Natural killer cell (primary cell): ENCODE results near the gene TRIM2. TPM values are rescaled to one million over a fixed set of nuclear protein-coding genes. Genes with fewer than 3 reads are reported as not detected.

ENCODE experiments used
- ATAC-seq, 3 donors: fragments of 150-1000 bp in 2 of 3; fragments of 200-7000 bp in 1 of 3; cut with Tn5 transposase; 1 replicate in 1 of 3; 2 replicates in 2 of 3; pipeline ENCODE4 v1.10.0; 2021; ENCODE audit warnings: mild to moderate bottlenecking in 2 of 3, moderate library complexity in 2 of 3
- DNase-seq, 2 donors: peaks; one replicate each; pipeline versions ENCODE4 v3.0.0 to v3.0.0-alpha.2; 2013 to 2021; ENCODE audit warnings: mixed read lengths in 1 of 2
- H3K27ac ChIP-seq: one replicate; pipeline ENCODE4 v1.5.1; 2013; ENCODE audit warnings: mild to moderate bottlenecking, low read length
- H3K27me3 ChIP-seq: one replicate; pipeline ENCODE4 v1.6.1; 2013; ENCODE audit warnings: low read length; ENCODE audit not compliant: control insufficient read depth, insufficient read depth
- H3K36me3 ChIP-seq: one replicate; pipeline ENCODE4 v1.6.1; 2013; ENCODE audit warnings: low read length; ENCODE audit not compliant: control insufficient read depth, insufficient read depth
- H3K4me1 ChIP-seq: one replicate; pipeline ENCODE4 v1.6.1; 2013; ENCODE audit warnings: low read length; ENCODE audit not compliant: control insufficient read depth, insufficient read depth
- H3K4me3 ChIP-seq: one replicate; pipeline ENCODE4 v1.5.1; 2013; ENCODE audit warnings: low read length
- H3K9me3 ChIP-seq: one replicate; pipeline ENCODE4 v1.6.1; 2013; ENCODE audit warnings: low read length; ENCODE audit not compliant: control insufficient read depth, insufficient read depth
- H3K27ac Mint-ChIP-seq, 2 donors: one replicate each; pipeline ENCODE4 v1.8.0; 2022; ENCODE audit warnings: mild to moderate bottlenecking in 2 of 2, mixed read lengths in 2 of 2, moderate library complexity in 1 of 2
- H3K27me3 Mint-ChIP-seq, 2 donors: one replicate each; pipeline ENCODE4 v1.8.0; 2022; ENCODE audit warnings: low read depth in 2 of 2, mixed read lengths in 2 of 2
- H3K36me3 Mint-ChIP-seq: one replicate; pipeline ENCODE4 v1.8.0; 2022; ENCODE audit warnings: mixed read lengths
- H3K4me1 Mint-ChIP-seq, 2 donors: one replicate each; pipeline ENCODE4 v1.8.0; 2022; ENCODE audit warnings: mixed read lengths in 2 of 2
- H3K4me3 Mint-ChIP-seq: one replicate; pipeline ENCODE4 v1.8.0; 2022; ENCODE audit warnings: mild to moderate bottlenecking, moderate library complexity, mixed read lengths
- H3K9me3 Mint-ChIP-seq, 2 donors: one replicate each; pipeline ENCODE4 v1.8.0; 2022; ENCODE audit warnings: mixed read lengths in 2 of 2
- WGBS: methylation state at CpG from one replicate; pipeline ENCODE4 v1.1.7; 2013; ENCODE audit warnings: missing lambda C conversion rate; ENCODE audit not compliant: insufficient coverage; 5-methylcytosine and 5-hydroxymethylcytosine counted together
- intact Hi-C: fragments of 100-400 bp; cut with micrococcal nuclease; formaldehyde crosslinking; loops from one replicate; pipeline ENCODE4 v1.14.2; 2022
- total RNA-seq, 4 donors: library from RNA; stranded (reverse); fragments of 120-200 nt in 1 of 4; gene quantifications; one replicate each; pipeline versions ENCODE4 v1.2.3 to v1.2.4, GENCODE V29; 2013 to 2022
- TF ChIP-seq, protein P1 (sequence below): fragments of 200-600 bp; IDR thresholded peaks from one replicate; pipeline ENCODE4 v1.8.0; 2022; ENCODE audit warnings: antibody characterized with exemption

The TRIM2 gene
- total RNA-seq, 3 donors from 2014 or later (not counting 1 experiment from before 2014, with no cell fraction given), result 0.11 TPM; not detected in 2

DNA sequence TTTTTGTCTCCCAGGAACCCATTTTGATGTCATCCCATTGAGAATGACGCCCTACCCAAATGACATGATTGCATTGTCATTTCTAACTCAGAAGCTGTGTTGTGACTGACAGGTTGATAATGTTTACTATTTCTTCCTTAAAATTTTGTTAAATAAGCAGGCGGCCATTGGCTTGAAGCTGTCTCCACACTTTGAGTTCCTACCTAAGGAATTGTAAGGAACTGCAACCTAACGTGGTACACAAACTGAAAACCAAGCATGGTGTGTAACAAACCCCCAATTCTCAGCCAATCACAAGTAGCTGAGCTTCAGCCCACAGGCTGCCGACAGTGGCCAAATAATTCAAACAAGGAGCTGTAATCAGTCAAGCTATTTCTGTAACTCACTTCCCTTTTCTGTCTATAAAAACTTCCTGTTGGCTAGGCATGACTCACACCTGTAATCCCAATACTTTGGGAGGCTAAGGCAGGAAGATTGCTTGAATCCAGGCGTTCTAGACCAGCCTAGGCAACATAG lies 137.4 kb downstream of the TRIM2 start:
- no peak overlapping the region for H3K4me3 ChIP-seq
- intact Hi-C loops, result no loop called here
- Mint-ChIP-seq H3K4me3 (no peak overlapping the region), H3K36me3 (no peaks in the 10 kb centered on the region), H3K27ac (no peak overlapping the region), H3K4me1 (peaks cover 8 to 10% of the 10 kb centered on the region in 2 donors), H3K27me3 (peaks cover 0 to 13% of the 10 kb centered on the region in 2 donors), H3K9me3 (no peaks in the 10 kb centered on the region)
- H3K4me1 ChIP-seq, result peaks cover 8% of the 10 kb centered on the region
- no peak for DNase-seq
- TF ChIP-seq, protein P1, sequence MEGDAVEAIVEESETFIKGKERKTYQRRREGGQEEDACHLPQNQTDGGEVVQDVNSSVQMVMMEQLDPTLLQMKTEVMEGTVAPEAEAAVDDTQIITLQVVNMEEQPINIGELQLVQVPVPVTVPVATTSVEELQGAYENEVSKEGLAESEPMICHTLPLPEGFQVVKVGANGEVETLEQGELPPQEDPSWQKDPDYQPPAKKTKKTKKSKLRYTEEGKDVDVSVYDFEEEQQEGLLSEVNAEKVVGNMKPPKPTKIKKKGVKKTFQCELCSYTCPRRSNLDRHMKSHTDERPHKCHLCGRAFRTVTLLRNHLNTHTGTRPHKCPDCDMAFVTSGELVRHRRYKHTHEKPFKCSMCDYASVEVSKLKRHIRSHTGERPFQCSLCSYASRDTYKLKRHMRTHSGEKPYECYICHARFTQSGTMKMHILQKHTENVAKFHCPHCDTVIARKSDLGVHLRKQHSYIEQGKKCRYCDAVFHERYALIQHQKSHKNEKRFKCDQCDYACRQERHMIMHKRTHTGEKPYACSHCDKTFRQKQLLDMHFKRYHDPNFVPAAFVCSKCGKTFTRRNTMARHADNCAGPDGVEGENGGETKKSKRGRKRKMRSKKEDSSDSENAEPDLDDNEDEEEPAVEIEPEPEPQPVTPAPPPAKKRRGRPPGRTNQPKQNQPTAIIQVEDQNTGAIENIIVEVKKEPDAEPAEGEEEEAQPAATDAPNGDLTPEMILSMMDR, result no peak
- H3K36me3 ChIP-seq, result no peaks in the 10 kb centered on the region
- H3K27ac ChIP-seq, result no peak overlapping the region
- no peaks in the 10 kb centered on the region for H3K9me3 ChIP-seq
- ATAC-seq, result no peak
- no peaks in the 10 kb centered on the region for H3K27me3 ChIP-seq
- 18% methylated on average over 5 of the region's 5 CpGs for WGBS

DNA sequence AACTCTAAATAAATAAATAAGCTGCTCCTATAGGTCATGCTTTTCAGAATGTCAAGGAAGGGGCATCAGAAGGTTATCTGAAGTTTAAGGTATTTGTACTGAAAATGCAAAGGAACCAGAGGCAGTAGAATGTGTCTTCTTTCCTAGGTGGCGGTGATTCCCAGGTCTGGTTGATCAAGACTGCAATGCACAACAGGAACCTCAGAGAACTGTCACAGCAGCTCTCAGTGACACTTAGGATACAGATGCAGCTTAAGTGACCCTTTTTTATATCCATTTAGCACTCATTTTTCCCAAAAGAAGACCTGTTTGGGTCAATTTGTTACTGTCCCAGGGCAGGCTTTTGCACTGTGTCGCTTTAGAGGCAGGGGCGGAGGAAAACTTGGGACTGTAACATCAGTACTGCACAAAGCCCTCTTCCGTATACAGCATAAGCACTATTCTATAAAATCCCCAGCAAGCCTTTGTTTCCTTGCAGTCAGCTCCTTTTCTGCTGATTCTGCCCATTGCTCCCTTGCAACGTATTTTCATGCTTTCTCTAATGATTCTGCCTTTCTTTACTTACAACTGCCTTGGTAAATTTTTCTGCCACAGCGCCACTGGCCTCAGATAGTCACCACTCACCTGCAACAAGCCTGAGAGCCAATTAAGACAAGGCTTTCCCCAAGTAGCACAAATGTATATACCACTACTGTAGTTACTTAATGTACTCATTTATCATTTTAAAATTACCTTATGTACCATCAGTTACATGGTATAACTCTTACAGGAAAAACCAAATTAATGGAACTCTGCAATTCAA lies 138.7 kb downstream of the TRIM2 start:
- H3K9me3 ChIP-seq, result no peaks in the 10 kb centered on the region
- TF ChIP-seq, protein P1, result no peak
- Mint-ChIP-seq H3K27ac (no peak overlapping the region), H3K9me3 (no peaks in the 10 kb centered on the region), H3K36me3 (no peaks in the 10 kb centered on the region), H3K4me1 (peaks cover 8 to 10% of the 10 kb centered on the region in 2 donors), H3K27me3 (peaks cover 0 to 16% of the 10 kb centered on the region in 2 donors), H3K4me3 (peak overlapping the region; percentile 70)
- 96% methylated on average over 6 of the region's 6 CpGs for WGBS
- intact Hi-C loops, result no loop called here
- no peaks in the 10 kb centered on the region for H3K27me3 ChIP-seq
- H3K36me3 ChIP-seq, result no peaks in the 10 kb centered on the region
- H3K27ac ChIP-seq, result no peak overlapping the region
- peaks cover 8% of the 10 kb centered on the region for H3K4me1 ChIP-seq
- DNase-seq, result no peak
- ATAC-seq, result no peak
- no peak overlapping the region for H3K4me3 ChIP-seq

DNA sequence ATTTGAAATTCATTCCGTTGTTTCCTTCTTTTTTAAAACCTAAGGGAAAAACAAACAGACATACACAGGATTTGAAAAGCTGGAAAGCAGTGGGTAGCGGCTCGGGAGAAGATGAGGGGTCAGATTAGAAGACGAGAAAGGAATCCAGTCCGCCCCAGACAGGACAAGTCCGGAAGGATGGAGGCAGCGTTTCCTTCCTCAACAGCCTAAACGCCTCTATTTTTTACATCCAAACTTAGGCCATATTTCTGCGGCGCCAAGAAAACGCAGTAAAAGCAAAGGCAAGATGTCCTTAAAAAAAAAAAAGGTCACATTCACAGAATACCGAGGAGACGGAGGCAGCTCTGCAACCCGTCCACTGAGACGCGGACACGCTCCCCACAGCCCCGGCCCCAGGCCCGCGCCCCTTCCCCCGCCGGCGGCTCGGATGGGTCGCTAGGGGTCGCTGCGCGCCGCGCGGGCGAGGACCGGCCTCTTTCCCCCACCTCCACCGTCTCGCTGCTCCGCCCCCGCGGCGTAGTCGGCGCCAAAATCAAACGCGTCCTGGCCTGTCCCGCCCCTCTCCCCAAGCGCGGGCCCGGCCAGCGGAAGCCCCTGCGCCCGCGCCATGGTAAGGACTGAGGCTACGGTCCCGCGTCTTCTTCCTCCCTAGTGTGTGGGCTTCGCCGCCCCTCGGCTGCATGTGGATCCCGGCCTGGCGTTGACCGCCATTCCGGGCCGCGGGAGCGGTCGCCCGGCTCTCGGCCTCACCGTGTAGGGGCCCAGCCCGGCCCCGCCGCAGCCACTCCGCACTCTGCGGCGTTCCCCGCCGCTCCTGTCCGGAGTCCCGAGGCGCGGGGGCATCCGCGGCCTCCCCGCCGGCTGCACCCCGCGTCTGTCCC lies 140.1 kb downstream of the TRIM2 start, which contains the start of gene MND1:
TSS of gene MND1 (plus strand) at position 558 of the 881 bp plus-strand sequence. CDS start at position 608, 50 bp downstream.
- Mint-ChIP-seq H3K4me1 (peaks cover 8 to 10% of the 10 kb centered on the region in 2 donors), H3K27me3 (peaks cover 0 to 20% of the 10 kb centered on the region in 2 donors), H3K27ac (peak within 1 kb of the TSS in 1 of 2 donors; percentile 22), H3K36me3 (no peaks in the 10 kb centered on the region), H3K9me3 (no peaks in the 10 kb centered on the region), H3K4me3 (peak within 1 kb of the TSS; percentile 89)
- Histone ChIP-seq H3K36me3 (no peaks in the 10 kb centered on the region), H3K4me1 (peaks cover 8% of the 10 kb centered on the region), H3K4me3 (peak within 1 kb of the TSS; percentile 50), H3K9me3 (no peaks in the 10 kb centered on the region), H3K27ac (no peak within 1 kb of the TSS), H3K27me3 (no peaks in the 10 kb centered on the region)
- TF ChIP-seq, protein P1, result peak; percentile 99
- peak; percentile 96 to 97 (median 96) for ATAC-seq
- WGBS, result under 1% methylated on average over 86 of the region's 86 CpGs
- intact Hi-C loops, result loop anchor here (1.0 to 2.0 kb wide), 4 partner anchors 88 to 406 kb away; no protein-coding TSS in a partner anchor
- peak; percentile 87 to 94 for DNase-seq
